CD1c-positive myeloid dendritic cell (primary cell): ENCODE measurements around the gene BMP2K.
A peak's percentile ranks its signal among the peaks of the same experiment; 100 is the strongest.

Experiments used
- DNase-seq: peaks from one replicate; pipeline ENCODE4 v3.0.0-alpha.2; 2016; ENCODE audit errors: extremely low spot score

The BMP2K gene

GRCh38 chr4:78930016-78930629 lies 154.0 kb downstream of the BMP2K start:
- no peak for DNase-seq

GRCh38 chr4:78936989-78937388 lies 160.8 kb downstream of the BMP2K start:
- no peak for DNase-seq

GRCh38 chr4:78937837-78938236 lies 161.7 kb downstream of the BMP2K start:
- DNase-seq = no peak

GRCh38 chr4:78938474-78938867 lies 162.3 kb downstream of the BMP2K start:
- no peak for DNase-seq

- peak; percentile 93 for DNase-seq
These were observed 162.9 kb downstream of the BMP2K start, which contains the start of gene PAQR3 for GRCh38 chr4:78938868-78939666. Gene PAQR3, minus strand, starts transcription at chr4:78939438. Its CDS starts 214 bp downstream, at chr4:78939224.

- DNase-seq = no peak
These were observed 163.5 kb downstream of the BMP2K start for GRCh38 chr4:78939667-78940008.

- no peak for DNase-seq
These were observed 164.6 kb downstream of the BMP2K start for GRCh38 chr4:78940752-78941151.

GRCh38 chr4:78944381-78944780 lies 168.2 kb downstream of the BMP2K start:
- DNase-seq = no peak

GRCh38 chr4:78945651-78946179 lies 169.6 kb downstream of the BMP2K start:
- DNase-seq = no peak

- no peak for DNase-seq
These were observed 173.6 kb downstream of the BMP2K start for GRCh38 chr4:78949735-78950134.

GRCh38 chr4:78951862-78952472 lies 175.8 kb downstream of the BMP2K start:
- DNase-seq = peak; percentile 63

- DNase-seq = no peak
These were observed 177.1 kb downstream of the BMP2K start for GRCh38 chr4:78953231-78953630.

GRCh38 chr4:78953769-78954666 lies 177.9 kb downstream of the BMP2K start:
- DNase-seq = no peak

GRCh38 chr4:78956975-78957374 lies 180.8 kb downstream of the BMP2K start:
- DNase-seq = no peak

GRCh38 chr4:78960926-78961325 lies 184.8 kb downstream of the BMP2K start:
- DNase-seq = no peak
